ENCODE data around the gene MSMP.

MSMP gene

DNA sequence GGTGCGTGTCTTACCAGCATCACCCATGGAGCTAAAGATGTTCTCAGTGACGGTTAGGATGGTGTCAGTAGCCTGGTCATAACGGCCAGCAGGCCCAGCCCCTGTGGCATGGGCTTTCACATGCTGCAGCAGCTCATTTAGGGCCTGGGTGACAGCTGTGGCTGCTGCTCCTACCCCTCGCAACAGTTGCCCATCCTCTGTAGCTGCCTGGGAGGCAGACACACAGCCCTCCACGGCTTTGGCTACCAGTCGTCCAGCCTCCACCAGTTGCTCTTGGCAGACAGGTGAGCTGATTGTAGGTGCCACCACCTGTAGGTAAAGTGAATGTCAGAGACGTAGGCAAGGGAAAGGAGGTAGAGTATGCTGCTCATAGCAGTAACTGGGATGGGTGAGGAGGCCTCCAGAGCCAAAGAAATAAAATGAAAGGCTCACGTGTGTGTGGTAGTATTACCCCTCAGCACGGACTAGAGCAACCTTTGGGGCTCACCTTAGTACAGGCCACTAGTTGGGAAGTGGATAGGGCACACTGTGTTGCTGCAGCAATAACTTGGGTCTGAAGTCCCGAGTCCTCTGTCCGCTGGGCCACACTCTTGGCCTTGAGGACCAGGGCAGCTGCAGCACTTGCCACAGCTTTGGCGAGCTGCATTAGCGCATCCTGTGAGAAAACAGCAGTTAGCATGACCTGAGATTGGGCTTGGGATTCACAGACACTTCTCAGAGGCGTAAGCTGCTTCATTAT is 36.8 kb downstream of the MSMP start:
- no peak for DNase-seq

DNA sequence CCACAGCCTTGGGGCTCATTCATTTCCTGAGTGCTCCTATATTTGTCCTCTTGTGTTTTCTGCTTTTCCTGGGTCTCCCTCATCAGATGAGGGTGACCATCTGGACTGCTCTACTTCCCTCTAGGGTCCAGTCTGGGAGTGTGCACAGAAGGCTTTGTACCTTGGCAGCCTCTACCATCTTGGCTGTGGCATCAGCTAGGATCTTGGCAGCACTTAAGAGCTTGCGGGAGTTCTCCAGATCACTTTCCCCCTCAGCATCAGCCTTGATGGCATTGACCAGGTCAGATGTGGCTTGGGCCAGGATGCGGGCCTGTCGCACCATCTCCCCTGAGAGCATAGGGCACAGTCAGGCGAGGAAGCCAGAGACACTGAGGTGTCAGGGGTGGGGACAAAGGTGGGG is 37.8 kb downstream of the MSMP start:
- no peak for DNase-seq

DNA sequence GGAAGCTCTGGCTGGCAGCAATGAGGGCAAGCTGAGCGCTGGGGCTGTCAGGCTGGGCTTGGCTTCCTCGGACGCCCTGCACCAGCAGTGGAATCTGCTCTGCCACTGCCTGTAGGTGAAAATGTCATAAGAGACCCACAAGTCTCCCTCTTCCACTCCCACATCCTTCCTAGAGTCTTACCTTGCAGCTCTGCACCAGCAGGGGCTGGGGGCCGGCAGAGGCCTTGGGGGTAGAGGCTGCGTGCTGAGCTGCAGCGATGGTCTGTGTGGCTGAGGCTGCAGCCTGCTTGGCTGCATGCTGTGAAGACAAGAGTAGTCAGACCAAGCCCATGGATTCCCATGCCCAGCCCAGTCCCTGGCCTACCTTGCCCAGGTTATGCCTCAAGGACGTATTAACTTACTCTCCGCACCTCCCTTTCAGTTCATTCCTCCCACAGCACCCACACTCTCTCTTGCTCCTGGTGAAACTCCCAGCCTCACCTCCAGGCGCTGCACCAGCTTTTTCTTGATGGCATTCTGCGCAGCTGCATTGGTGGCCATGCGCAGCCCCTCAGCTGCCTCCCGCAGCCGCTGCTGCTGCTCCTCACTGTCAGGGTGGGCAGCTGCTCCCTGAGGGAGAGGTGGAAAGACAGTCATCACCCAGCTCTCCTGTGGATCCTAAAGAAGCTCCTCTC is 39.4 kb downstream of the MSMP start:
- DNase-seq = no peak

DNA sequence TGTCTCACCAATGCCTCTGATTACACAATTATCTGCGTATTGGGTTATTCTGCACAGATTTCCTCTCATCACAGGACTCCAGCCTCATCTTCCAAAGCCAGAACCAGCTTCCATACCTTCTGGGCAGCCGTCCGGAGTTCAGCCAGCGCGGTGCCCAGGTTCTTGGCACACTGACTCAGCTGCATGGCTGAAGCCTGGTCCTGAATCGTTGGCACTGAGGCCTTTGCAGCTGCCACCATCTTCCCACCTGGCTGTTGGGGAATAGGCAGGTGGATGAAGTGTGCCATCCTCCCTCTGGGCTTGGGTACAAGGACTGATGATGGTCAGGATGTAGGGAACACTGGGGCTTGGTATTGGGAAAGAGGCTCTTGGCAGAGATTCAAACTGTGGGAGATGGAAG is 40.0 kb downstream of the MSMP start:
- DNase-seq = no peak

DNA sequence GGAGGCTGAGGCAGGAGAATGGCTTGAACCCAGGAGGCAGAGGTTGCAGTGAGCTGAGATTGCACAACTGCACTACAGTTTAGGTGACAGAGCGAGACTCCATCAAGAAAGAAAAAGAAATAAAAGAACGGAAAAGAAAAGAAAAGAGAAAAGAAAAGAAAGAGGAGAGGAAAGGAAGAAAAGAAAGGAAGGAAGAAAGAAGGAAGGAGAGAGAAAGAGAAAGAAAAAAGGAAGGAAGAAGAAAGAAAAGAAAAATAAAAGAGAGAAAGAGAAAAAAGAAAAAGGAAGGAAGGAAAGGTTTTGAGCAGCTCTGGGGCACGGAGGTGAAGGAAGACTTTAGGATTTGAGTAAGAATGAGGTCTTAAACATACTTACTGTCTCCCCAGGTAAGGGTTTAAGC is 40.5 kb downstream of the MSMP start:
- no peak for DNase-seq

DNA sequence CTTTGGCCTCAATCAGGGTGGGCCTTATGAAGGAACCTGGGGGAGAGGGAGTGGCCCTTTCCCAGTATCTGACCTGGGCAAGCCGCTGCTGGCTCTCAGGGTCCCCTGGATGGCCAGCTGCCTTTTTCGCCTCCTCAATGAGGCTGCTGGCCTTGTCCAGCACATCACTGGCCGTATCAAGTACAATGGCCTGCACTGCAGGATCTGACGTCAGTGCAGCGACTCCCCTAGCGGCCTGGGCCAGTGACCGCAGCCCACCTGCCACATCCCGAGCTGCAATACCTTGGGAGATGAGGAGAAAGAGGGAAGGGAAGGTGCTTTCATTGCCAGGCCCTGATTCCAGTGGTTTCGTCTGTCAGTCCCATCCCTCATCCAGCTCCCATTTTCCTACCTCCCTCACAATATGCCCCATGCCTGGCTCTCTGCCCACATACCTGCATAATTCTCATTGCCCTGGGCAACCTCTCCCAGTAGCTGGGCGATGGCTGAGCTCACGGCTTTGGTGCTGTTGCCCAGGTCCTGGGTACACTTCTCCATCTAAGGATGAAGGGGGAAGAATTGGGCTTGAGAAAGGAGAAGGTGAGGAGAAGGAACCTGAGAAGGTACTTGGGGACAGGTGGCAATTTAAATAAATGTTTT is 41.2 kb downstream of the MSMP start:
- DNase-seq = no peak

DNA sequence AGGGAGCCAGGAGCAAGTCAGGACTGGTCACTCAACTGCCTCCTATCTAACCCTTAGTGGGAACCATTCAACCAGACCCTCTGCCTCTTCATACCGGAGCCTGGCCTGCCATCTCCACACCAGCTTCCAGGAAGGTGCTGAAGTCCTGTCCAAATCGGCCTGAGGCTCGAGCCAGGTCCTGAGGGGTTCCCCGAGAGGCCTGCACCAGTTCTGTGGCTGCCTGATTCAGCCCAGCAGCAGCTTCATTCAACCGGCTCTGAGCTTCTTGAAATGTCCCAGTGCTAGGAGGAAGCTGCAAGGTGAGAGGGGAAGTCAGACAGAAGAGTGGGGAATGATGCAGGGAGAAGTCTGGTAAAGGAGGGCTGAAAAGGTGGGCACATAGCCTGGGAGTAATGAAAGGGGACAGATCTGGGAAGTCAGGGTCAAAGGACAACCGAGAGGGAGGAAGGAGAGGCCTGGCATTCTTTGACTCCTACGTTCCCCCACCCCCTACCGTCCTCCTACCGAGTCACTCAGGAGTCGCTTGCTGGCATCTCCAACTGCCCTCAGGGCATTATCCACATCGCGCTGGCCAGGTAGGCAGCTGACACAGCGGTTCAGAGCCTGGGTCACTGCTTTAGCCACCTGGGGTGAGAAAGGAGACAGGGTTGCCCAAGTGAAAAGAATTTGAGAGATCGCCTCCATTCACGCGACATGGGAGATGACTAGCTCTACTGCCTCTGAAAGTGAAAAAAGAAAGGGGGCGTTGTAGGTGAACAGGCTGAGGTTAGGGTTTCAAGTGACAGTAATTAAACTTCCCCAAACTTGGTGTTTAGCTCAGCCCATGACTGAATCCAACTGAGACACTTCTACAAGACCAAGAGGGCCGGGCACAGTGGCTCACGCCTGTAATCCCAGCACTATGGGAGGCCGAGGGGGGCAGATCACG is 42.3 kb downstream of the MSMP start:
- DNase-seq = no peak

DNA sequence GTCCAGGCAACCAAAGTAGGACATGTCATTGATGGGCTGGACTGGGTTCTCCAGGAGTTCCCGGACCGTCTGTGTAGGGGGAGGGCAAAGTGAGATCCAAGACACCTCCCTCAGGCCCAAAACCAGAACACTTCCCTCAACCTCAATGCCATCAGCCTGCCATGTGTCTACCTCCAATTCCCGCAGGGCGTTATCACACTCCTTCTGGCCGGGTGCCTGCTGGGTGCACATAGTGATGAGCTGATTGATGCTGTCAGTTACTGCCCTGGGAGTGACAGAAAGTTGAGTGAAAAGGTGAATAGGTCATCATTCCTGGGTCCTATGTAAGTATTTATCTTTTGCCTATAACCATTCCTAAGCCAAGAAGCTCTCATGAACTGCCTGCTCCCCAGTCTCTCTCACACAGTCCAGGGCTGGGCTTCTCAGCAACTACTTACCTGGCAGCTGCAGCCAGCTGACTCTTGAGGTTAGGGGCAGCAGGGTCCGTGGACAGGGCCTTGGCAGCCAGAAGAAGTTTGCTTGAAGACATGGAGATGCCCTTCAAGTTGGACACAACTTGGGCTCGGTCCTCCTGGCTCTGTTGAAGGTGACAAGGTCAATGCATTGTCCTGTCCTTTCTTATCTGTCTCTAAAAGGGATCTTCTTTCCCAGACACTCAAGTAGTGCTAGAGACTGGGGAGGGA is 43.1 kb downstream of the MSMP start:
- DNase-seq = no peak

DNA sequence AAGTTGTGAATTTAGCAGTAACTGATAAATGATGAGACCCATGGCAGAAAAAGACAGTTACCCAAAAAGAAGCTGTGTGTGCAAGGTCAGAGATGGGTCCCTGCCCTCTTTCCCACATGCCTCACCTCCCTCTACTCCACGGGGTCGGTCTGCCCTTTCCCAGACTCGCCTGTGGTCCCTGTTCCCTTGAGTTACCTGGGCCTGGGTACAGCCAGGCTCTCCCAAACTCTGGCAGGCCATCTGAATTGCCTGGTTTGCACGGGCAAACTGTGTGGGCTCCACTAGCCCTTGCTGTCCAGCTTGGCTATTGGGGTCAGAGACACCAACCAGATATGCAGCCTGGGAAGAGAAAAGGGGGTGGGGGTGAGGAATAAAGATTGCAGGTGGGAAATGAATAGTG is 45.9 kb downstream of the MSMP start:
- no peak for DNase-seq

DNA sequence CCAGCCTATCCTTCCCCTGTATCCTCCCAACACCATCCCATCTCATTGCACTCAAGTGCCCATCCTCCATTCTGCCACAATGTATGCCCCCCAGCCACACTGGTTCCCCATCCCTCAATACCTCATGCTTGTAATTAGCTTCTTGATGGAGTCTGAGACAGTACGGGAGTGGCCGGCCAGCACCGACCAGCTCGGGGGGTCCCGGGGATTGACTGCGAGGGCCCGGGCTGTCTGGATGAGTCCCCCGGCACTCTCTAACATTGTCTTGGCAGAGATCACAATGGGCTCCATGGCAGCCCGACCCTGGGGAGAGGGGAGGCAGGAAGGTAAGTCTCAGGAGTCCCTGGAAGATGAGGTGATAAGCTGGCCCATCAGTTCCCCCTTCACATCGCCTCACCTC is 47.1 kb downstream of the MSMP start:
- no peak for DNase-seq

DNA sequence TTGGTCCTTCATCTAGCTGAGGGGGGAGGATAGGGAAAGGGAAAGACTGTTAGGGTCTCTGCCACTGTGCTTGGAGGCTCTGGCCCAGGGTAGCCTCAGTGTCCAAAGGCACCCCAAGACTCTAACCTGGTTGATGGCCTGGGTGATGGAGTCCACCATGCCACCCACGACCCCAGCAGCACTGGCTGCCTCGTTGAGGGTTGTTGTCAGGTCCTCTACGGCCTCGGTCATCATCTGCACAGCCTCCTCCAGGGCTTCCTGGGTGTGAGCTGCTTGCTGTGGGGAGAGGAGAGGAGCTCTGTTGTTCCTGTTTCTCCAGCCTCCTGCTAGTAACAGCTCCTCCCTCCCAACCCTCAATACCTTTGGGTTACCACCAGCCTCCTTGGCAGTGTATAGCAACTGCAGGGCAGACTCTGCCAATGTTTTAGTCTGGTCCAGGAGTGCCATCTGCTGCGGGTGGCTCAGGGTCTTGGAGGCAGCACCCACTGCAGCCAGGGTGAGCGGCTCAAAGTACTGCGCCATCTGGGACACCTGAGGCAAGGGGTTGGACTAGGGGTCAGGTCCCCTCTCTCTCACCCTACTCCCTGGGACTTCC is 48.1 kb downstream of the MSMP start:
- DNase-seq = no peak

DNA sequence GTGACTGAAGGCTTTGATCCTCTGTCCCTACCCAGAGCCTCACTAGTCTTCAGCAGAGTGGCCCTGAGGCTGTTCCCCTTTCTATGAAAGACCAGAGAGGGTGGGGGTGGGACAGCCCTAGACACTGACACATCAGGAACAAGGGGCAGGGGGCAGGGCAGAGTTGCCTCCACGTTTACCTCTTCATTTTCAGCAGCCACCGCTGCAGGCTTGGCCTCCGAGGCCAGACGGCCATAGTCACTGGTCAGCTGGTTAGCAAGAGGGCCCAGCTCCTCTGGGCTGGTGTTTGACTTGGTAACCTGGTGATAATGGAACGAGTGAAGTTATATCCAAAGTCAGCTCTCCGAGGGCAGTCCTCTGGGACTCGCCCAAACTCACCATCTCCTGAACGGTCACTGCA is 48.7 kb downstream of the MSMP start:
- DNase-seq = no peak

DNA sequence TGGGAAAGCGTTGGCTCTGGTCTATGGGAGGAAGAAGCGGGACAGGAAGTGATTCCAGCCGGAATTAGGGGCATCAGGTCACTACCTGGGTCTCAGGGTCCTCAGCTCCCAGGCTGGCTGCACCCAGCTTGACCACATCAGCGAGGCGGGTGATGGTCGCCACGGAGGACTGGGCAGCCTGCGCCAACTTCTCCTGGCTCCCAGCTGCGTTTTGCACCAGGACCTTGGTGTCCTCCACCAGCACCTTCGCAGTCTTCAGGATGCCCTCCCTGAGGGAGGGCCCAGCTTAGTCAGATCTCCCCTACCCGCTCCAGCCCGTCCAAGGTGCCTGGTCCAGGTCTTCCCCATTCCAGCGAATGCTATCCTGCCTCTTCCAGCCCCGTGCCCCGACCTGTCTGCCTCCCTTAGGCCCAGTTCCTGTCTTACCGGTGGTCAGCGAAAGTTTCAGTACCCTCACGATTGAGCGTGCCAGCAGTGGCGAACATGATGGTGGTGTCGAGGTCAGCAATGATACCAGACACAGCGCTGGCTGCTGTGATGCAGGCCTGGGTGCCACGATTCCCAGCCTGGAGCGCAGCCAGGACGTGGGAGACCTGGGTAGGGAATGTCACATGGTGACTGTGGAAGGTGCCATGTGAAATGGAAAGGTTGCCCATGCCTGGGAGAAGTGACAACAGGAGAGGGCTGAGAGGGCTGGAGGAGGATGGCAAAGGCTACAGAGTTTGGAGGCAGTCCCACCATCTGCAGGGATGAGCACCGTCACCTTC is 50.0 kb downstream of the MSMP start:
- no peak for DNase-seq
